NCI-H1930 (cell line): ENCODE results near the gene MAD1L1.

Experiments
- DNase-seq, 2 experiments: peaks; one replicate each; lab custom pipeline; 2025; lab: John Stamatoyannopoulos, UW

MAD1L1 gene

GRCh38 chr7:1897076-1897860, 335.5 kb downstream of the MAD1L1 start:
- no peak for DNase-seq

DNA sequence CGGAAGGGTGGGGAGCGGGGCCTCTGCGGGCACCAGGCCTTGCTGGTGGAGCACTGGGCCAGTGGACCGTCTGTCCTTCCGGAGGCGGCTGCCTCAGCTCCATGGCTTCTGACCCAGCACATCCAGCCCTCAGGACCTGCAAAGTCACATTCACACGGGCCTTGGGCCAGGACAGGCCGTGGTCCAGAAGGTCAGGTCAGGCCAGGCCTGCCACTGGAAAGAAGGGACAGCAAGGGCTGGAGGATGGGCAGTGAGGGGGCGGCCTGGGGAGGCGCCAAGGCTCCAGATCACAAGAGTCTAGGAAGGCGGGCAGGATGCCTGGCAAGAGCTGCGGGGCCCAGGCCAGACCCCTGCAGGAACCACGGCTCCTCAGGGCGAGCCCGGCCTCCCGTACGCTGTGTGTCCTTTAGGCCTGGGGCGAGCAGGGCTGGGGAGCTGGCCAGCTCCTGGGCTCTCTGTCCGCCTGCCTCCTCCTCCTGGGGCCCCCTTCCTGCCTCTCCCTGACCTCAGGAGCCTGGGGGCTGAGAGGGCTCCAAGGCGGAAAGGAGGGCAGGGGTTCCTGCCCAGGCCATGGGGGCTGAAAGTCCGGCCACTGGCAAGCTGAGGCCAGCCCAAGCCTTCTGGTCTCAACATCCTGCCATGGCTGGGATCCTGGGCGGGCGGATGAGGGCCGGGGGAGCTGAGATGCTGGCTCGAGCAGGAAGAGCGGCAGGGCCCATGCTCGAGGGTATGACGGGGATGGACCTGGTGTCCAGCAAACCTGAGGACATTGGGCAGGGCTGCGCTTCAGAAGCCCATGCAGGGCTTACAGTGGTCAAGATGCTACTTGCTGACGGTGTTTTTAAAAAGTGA, 336.9 kb downstream of the MAD1L1 start:
- DNase-seq: no peak

- DNase-seq: no peak
These were observed 337.7 kb downstream of the MAD1L1 start for GRCh38 chr7:1894906-1895663.

- no peak for DNase-seq
These were observed 338.3 kb downstream of the MAD1L1 start for GRCh38 chr7:1894313-1894900.

GRCh38 chr7:1893451-1893850, 339.3 kb downstream of the MAD1L1 start:
- no peak for DNase-seq

GRCh38 chr7:1893036-1893435, 339.7 kb downstream of the MAD1L1 start:
- no peak for DNase-seq

- DNase-seq: no peak
These were observed 340.5 kb downstream of the MAD1L1 start for GRCh38 chr7:1892011-1892965.

DNA sequence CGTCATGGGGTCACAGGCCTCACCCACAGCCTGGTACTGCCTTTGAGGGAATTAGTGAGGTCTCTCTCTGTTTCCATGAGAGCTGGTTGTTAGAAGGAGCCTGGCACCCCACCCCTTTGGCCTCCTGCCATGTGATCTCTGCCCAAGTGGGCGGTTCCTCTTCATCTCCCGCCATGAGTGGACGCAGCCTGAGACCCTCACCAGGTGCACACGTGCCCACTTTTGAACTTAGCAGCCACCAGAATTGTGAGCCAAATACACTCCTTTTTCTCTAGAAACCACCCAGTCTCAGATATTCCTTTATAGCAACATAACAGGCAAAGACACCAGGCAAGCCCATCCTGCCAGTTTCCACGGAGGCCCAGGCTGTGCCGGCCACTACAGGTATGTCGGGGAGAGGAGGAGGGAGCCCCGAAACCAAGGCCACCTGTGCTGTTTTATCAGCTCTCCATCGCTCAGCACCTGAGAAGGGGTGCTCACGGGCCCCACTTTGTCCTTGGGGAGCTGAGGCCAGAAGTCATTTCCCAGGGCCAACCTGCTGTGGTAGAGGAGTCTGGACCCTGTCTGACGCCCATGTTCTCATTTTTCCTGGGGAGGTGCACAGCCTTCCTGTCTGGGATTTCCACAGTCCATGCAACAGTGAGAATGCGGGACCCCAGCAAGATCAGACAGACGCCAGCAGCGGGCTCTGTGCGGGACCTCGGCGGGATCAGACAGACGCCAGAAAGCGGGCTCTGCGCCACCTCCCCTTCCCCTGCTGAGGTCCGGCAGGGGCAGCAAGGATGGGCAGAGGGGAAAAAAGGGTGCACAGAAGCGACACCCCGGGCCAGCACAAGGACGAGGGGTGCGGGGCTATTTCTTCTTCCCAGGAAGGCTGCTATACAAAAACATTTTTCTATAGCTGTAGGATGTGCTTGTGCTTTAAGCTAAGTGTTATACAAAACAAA, 342.2 kb downstream of the MAD1L1 start:
- no peak for DNase-seq

GRCh38 chr7:1889556-1890181, 343.1 kb downstream of the MAD1L1 start:
- DNase-seq: no peak

DNA sequence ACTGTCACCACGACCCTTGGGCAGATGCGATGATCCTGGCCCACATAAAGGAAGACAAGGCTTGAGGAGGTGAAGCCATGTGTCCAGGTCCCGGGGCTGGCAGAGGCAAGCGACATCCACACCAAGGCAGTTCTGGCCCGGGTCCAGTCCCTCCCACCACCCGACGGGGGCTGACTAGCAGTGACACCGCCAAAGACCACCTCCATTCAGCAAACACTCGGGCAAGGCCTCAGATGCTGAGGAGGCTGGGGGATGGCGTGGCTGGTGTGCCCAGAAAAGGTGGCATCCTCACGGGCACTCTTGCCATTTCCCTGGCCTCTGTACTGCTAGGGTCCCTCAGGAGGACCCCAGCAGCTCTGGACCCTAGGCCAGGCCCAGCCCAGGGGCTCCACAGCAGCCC, 343.7 kb downstream of the MAD1L1 start:
- DNase-seq: no peak

GRCh38 chr7:1888425-1888824, 344.3 kb downstream of the MAD1L1 start:
- DNase-seq: no peak

DNA sequence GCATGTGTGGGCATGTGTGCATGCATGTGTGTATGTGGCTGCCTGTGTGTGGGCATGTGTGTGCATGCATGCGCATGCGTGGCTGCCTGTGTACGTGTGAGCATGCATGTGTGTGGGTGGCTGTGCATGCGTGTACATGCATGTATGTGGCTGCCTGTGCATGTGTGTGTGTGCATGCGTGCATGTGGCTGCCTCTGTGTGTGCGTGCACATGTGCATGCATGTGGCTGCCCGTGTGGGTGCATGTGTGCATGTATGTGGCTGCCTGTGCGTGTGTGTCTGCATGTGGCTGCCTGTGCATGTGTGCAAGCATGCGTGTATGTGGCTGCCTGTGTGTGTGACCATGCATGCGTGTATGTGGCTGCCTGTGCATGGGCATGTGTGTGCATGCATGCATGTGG, 345.5 kb downstream of the MAD1L1 start:
- no peak for DNase-seq

DNA sequence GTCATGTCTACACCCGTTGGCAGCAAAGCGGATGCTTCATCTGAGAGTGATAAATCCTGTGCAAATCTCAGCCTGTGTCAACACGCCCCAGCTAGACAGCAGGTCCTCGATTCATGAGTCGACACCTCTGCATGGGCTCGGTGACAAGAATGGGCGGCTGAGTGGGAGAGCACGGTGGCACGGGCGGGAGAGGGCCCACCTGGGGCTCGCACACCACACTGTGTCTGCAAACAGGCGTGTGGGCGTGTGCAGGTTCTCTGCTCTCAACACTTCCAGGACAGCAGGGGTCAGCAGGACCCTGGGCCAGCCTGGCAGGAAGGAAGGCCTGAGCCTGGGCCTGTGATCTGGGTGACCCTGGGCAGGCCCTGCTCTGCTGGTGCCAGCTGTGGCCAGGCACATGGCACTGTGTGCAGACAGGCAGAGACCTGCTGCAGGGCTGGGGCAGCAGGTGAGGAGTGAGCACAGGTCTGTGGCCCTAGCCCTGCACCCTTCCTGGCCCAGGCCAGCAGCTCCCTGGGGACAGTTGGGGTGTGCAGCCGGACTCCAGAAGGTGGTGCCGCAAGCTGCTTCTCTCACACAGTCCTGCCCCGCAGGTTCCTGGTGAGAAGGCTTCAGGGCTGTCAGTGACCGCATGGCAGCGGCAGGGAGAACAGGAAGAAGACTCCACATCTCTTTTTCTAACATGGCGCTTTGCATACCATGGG, 346.2 kb downstream of the MAD1L1 start:
- DNase-seq: no peak

DNA sequence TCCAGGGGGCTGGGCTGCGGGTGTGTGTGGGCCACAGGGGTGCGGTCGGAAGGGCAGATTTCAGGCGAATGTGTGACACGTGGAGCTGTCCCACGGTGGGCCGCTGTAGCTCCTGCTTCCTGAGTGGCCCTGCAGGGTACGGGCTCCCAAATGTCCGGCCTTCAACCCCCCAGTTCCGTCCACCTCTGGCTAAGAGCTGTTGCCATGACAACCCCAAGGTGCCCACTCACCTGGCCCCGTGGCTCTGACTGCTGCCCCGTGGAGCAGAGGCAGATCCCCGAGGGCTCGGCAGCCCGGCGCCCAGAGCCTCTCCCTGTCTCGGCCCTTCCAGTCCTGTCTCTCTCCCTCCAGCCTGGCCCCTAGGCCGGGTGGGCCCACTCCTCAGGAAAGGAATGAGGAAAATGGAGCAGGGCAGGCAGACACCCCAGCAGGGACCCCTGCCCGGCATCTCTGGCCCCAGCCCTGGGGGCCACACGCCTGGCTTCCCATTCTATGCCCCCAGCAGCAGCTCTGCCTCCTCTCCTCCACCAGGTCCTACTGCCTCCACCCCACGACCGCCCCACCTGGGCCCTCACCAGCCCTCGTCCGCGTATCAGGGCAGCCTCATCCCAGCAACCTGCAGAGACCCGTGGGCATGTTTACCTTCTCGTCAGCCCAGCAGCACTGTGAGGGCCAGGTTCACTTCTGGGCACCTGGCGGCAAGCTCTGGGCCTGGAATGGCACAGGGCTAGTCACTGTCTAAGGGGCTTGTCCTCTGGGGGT, 347.1 kb downstream of the MAD1L1 start:
- DNase-seq: no peak

DNA sequence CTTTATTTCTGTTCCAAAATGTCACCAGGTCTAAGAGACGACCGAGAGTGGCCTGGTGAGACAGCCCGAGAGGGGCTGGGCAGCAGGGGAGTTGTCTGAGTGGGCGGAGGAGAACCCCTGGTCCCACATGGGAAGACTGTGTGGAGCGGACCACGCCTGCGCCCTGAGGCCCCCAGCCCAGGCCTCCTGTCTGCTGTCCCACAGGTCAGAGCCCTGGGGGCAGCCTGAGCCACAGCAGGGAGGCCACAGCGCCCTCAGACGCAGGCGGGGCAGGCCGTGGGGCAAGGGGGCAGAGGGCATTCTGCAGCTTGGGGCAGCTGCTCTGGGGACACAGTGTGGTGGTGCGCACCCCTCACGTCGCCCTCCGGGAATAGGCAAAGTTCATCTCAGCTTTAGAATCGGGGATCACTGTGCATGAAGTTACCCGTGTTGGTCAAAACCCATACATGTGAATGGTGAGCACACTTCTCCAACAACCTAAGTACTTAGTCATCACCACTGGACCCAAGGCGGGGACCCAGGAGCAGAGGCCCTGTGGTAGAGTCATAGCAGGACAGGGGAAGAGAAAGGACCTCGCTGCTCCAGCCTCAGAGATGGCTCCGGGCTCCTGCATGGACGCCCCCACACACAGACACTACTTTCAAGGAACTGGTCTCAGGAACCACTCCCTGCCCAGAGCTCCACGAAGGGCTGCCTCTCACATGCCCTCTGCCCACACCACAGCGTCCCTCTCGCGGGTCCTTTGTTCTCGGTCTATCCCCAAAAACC, 348.0 kb downstream of the MAD1L1 start:
- DNase-seq: no peak

DNA sequence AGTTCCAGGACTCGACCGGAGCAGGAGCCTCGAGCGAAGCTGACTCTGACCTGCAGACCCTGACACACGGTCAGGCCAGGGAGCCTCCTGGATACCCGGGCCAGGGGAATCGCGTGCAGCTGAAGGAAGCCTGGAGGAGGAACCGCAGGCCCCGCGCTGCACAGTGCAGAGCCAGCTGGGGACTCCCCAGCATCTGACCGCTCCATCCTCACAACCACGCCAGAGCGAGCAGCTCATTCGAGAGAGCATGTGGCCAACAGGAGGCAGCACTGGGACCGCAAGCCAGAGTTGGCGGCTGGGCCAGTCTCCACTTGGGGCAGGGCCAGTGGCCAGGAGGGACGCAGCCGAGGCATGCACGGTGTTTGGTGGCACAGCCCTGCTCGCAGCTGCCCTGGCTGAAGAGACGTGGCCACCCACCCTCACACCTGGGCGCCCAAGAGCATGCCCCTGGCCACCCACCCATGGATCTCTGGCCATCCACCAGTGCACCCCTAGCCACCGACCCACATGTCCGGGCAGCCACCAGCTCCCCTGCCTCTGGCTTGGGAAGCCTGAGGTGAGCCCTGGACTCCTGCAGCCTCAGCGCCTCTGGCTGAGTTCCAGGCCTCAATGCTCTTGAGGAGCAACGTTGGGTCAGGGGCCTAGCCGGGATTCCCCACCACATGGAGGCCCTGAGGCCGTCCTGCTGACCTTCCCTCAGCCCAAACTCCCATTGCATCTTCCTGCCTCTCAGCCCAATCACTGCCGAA, 348.7 kb downstream of the MAD1L1 start:
- no peak for DNase-seq
